Spinal cord (tissue), 10 donors: Measurements from ENCODE around the gene MKRN2OS. TPM values are rescaled to one million over a fixed set of nuclear protein-coding genes. Genes with fewer than 3 reads are reported as not detected.
"Not testable (repeated sequence)": the region's sequence is repeated elsewhere in the genome, so short reads cannot be mapped to it uniquely, and the experiment has no call there.

Source experiments
- DNase-seq, 6 donors: peaks; one replicate each; pipeline versions ENCODE4 v3.0.0 to v3.0.0-alpha.2; 2013 to 2015; ENCODE audit warnings: low spot score in 6 of 6, low read depth in 4 of 6
- H3K27ac ChIP-seq: one replicate; pipeline ENCODE4 v1.5.1; 2013; ENCODE audit warnings: low read depth, low read length, control low read depth
- H3K27me3 ChIP-seq: one replicate; pipeline ENCODE4 v1.6.1; 2013; ENCODE audit warnings: low read length; ENCODE audit not compliant: control insufficient read depth, insufficient read depth
- H3K36me3 ChIP-seq: one replicate; pipeline ENCODE4 v1.6.1; 2013; ENCODE audit warnings: low read length; ENCODE audit not compliant: control insufficient read depth, insufficient read depth
- H3K4me1 ChIP-seq: one replicate; pipeline ENCODE4 v1.6.1; 2013; ENCODE audit warnings: low read length; ENCODE audit not compliant: control insufficient read depth, insufficient read depth
- H3K4me3 ChIP-seq: one replicate; pipeline ENCODE4 v1.5.1; 2013; ENCODE audit warnings: low read depth, low read length, control low read depth
- H3K9me3 ChIP-seq: one replicate; pipeline ENCODE4 v1.6.1; 2013; ENCODE audit warnings: low read length; ENCODE audit not compliant: control insufficient read depth, insufficient read depth
- WGBS: methylation state at CpG from one replicate; pipeline ENCODE4 v1.1.5; 2013; ENCODE audit warnings: missing lambda C conversion rate; ENCODE audit not compliant: insufficient coverage; 5-methylcytosine and 5-hydroxymethylcytosine counted together
- polyA plus RNA-seq, 2 donors: library from polyadenylated mRNA; unstranded; fragments of 120-200 nt; gene quantifications; one replicate each; pipeline ENCODE4 v1.2.1, GENCODE V29; 2013; ENCODE audit not compliant: insufficient read length in 2 of 2
- total RNA-seq, 2 donors: library from RNA; depleted of rRNA in 1 of 2; stranded (reverse); fragments of 120-200 nt in 1 of 2; fragments of >200 nt in 1 of 2; gene quantifications; one replicate each; pipeline versions ENCODE4 v1.2.3 to v1.2.4, GENCODE V29; 2013 to 2014
- donor health status: healthy.

MKRN2OS gene
- total and polyA plus RNA-seq, 4 donors, result 0.20 to 3.6 (median 1.4) TPM; not detected in 1

- Histone ChIP-seq H3K4me1 (peaks cover 10% of the 10 kb centered on the region), H3K9me3 (no peaks in the 10 kb centered on the region)
Observed at GRCh38 chr3:12556690-12557472, 11.6 kb upstream of the MKRN2OS start, which contains the start of gene MKRN2. TSS of gene MKRN2 (plus strand) at chr3:12557087. CDS start at chr3:12557151, 64 bp downstream.

GRCh38 chr3:12556314-12556689 lies 11.0 kb upstream of the MKRN2OS start:
- WGBS, result under 1% methylated on average over 7 of the region's 8 CpGs
- peaks cover 10% of the 10 kb centered on the region for H3K4me1 ChIP-seq
- peak overlapping the region; percentile 91 for H3K4me3 ChIP-seq
- no peaks in the 10 kb centered on the region for H3K36me3 ChIP-seq
- no peaks in the 10 kb centered on the region for H3K27me3 ChIP-seq
- H3K9me3 ChIP-seq, result no peaks in the 10 kb centered on the region
- H3K27ac ChIP-seq, result peak overlapping the region; percentile 97
- no peak for DNase-seq

More at GRCh38 chr3:12556690-12557472, 11.6 kb upstream of the MKRN2OS start, which contains the start of gene MKRN2:
- peak within 1 kb of the TSS; percentile 97 for H3K27ac ChIP-seq
- peak; percentile 73 to 97 (median 87) for DNase-seq
- peak within 1 kb of the TSS; percentile 91 for H3K4me3 ChIP-seq
- under 1% methylated on average over 77 of the region's 77 CpGs for WGBS
- H3K27me3 ChIP-seq, result no peaks in the 10 kb centered on the region
- H3K36me3 ChIP-seq, result no peaks in the 10 kb centered on the region

GRCh38 chr3:12553921-12554391 lies 8.7 kb upstream of the MKRN2OS start:
- Histone ChIP-seq H3K27me3 (no peaks in the 10 kb centered on the region), H3K4me1 (peaks cover 10% of the 10 kb centered on the region), H3K4me3 (peak overlapping the region; percentile 72), H3K27ac (peak overlapping the region; percentile 95), H3K9me3 (no peaks in the 10 kb centered on the region), H3K36me3 (no peaks in the 10 kb centered on the region)
- WGBS, result 6% methylated on average over 24 of the region's 26 CpGs
- DNase-seq, result peak; percentile 39 to 91 (median 50)

DNA sequence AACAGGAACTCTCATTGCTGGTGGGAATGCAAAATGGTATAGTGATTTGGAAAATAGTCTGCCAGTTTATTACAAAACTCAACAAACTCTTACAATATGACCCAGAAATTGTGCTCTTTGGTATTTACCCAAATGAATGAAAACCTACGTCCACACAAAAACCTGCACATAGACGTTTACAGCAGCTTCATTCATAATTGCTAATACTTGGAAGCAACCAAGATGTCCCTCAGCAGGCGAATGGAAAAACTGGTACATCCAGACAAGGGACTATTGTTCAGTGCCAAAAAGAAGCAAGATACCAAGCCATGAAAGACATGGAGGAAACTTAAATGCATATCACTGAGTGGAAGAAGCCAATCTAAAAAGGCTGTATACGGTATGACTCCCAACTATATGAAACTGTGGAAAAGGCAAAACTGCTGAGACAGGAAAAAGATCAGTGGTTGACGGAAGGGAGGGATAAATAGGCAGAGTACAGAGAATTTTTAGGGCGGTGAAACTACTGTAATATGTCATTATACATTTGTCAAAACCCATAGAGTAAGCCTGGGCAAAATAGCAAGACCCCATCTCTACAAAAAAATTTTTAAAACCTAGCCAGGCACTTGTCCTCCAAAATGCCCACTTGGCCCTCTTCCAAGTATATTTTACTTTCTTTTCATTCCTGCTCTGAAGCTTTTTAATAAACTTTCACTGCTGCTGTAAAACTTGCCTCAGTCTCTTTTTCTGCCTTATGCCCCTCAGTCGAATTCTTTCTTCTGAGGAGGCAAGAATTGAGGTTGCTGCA lies 4.9 kb upstream of the MKRN2OS start:
- Histone ChIP-seq H3K9me3 (no peaks in the 10 kb centered on the region), H3K27me3 (no peaks in the 10 kb centered on the region), H3K36me3 (no peaks in the 10 kb centered on the region), H3K27ac (peak overlapping the region; percentile 33), H3K4me1 (peaks cover 4% of the 10 kb centered on the region), H3K4me3 (no peak overlapping the region)
- 42% methylated on average over 2 of the region's 7 CpGs for WGBS
- peak in 1 of 6 donors; percentile 9 for DNase-seq

DNA sequence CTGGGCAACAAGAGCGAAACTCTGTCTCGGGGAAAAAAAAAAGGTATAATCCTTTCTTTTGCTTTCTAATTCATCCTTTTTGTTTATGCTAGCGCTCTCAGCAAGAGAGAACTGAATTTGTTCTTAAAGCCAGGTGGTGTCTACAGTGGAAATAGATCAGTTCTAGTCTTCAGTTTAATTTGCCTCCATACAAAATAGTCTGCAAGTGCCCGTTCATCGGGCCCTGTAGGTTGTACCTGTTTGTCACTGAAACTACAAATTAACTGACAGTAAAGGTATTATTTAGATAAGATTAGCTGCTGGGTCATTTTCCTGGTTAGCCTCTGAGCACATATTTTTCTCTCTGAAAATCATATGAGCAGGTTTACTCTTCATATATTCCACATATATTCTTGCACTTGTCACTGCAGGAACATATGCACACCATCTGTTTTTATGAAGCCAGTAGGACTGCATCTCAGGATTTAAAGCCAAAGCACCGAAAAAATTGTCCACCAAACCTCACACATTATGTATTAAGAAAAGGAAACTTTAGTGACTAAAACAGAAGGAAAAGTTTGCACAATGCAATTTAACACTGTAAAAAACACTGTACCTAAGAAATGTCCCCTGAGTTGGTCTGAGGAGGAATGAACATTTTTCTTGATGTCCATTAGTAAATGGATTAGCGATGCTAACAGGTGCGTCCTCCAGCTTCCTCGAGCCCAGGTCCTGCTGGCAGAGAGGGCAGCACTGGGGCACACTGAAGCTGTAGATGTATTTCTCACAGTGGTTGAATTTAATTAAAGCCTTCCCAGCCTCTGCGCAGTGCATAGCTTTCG lies 437 bp downstream of the MKRN2OS start:
- H3K4me3 ChIP-seq, result no peak overlapping the region
- peak in 2 of 6 donors; percentile 32 to 64 for DNase-seq
- H3K27ac ChIP-seq, result no peak overlapping the region
- 53% methylated on average over 3 of the region's 11 CpGs for WGBS
- peaks cover 7% of the 10 kb centered on the region for H3K36me3 ChIP-seq
- H3K27me3 ChIP-seq, result no peaks in the 10 kb centered on the region
- H3K4me1 ChIP-seq, result no peaks in the 10 kb centered on the region
- no peaks in the 10 kb centered on the region for H3K9me3 ChIP-seq

- H3K27me3 ChIP-seq, H3K4me1 ChIP-seq, H3K9me3 ChIP-seq, H3K4me3 ChIP-seq, H3K36me3 ChIP-seq, H3K27ac ChIP-seq, DNase-seq: not testable (repeated sequence)
- WGBS, result 100% methylated on average over 3 of the region's 12 CpGs
Observed at GRCh38 chr3:12543497-12543896, 1.8 kb downstream of the MKRN2OS start.

DNA sequence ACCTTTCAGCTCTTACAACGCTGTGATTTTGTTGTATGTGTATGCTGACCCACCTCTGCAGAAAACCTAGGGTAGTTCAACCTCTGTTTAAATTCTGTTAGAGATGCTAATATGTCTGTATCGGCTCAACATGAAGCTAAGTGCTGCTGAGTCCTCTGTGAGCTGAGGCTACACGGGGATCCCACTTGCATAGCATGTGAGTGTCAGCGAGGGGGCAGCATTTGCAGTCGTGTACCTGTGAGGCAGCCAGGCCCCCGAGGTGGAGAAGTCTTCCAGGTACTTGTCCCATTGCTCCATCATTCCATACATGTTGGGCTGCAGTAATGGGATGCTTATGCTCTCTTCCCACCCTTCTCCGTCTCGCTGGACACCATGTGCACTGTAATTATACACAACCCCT lies 3.7 kb downstream of the MKRN2OS start:
- no peaks in the 10 kb centered on the region for H3K9me3 ChIP-seq
- DNase-seq, result no peak
- H3K4me3 ChIP-seq, result no peak overlapping the region
- H3K4me1 ChIP-seq, result no peaks in the 10 kb centered on the region
- WGBS, result 70% methylated on average over 5 of the region's 8 CpGs
- no peaks in the 10 kb centered on the region for H3K27me3 ChIP-seq
- peaks cover 10% of the 10 kb centered on the region for H3K36me3 ChIP-seq
- H3K27ac ChIP-seq, result no peak overlapping the region

DNA sequence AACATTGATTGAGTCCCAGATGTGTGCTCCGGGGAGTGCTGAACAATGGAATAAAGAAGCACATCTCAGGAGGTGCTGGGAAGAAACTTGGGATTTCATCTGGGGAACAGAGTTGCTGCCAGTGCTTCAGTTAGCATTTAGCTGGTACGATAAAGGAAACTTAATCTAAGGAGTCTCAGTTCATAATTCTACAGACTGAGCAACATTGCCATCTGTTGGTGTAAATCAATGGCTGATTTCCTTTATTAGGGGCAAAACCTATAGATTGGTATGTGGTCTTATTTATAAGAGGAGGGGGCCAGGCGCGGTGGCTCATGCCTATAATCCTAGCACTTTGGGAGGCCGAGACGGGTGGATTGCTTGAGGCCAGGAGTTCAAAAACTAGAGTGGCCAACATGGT lies 8.9 kb downstream of the MKRN2OS start:
- Histone ChIP-seq H3K36me3 (peaks cover 23% of the 10 kb centered on the region), H3K9me3 (no peaks in the 10 kb centered on the region), H3K27ac (no peak overlapping the region), H3K4me1 (no peaks in the 10 kb centered on the region), H3K27me3 (no peaks in the 10 kb centered on the region), H3K4me3 (no peak overlapping the region)
- WGBS, result 79% methylated on average over 4 of the region's 6 CpGs
- peak in 2 of 6 donors; percentile 11 to 45 for DNase-seq

DNA sequence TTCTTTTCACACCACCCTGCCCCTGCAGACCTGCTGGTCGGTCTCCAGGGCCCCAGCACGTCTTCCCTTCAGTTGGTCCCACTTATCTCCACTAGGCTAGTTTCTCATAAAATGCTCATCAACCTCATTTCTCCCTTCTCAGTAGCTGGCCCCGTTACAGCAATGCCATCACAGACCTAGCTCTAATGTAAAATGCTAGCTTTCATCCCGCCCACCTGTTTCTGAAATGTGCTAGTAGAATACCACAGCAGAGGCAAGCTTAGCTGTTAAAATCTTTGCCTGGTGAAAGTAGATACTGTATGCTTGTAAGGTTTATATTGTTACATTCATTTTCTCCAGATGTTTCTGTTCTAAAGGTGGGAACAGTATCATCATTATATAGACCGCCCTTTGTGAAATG lies 13.1 kb downstream of the MKRN2OS start:
- Histone ChIP-seq H3K4me1 (no peaks in the 10 kb centered on the region), H3K27me3 (no peaks in the 10 kb centered on the region), H3K9me3 (no peaks in the 10 kb centered on the region), H3K4me3 (no peak overlapping the region), H3K36me3 (peaks cover 15% of the 10 kb centered on the region), H3K27ac (no peak overlapping the region)
- DNase-seq, result no peak
- 83% methylated on average over 3 of the region's 5 CpGs for WGBS
